K562 (cell line): Measurements from ENCODE around the gene TBC1D32. TPM values are rescaled to one million over a fixed set of nuclear protein-coding genes. Genes with fewer than 3 reads are reported as not detected.

ENCODE experiments used
- ATAC-seq: fragments of 200-7000 bp; cut with Tn5 transposase; 3 replicates; pipeline ENCODE4 v1.9.1; 2020; ENCODE audit warnings: moderate library complexity
- BruUV-seq: library from RNA; stranded (reverse); fragments of 400-500 nt; replicated peaks from 2 replicates; lab custom pipeline; 2021; lab: Mats Ljungman, UMichigan
- CTCF ChIA-PET: fragments of 300-600 bp; formaldehyde crosslinking; extraction: SDS; loops from one replicate; lab custom pipeline; 2021; ENCODE audit warnings: low intra/inter-chr PET ratio; lab: Yijun Ruan, JAX
- POLR2A ChIA-PET: fragments of 300-600, 350-650 bp; sonication (Branson Sonifier 250); formaldehyde crosslinking; extraction: SDS; loops from one replicate; lab custom pipeline; 2021; ENCODE audit warnings: antibody characterized with exemption, inconsistent platforms; lab: Yijun Ruan, JAX
- DNase-seq, 4 experiments: peaks; one replicate each; pipeline versions ENCODE4 v3.0.0 to v3.0.0-alpha.2; 2011 to 2018; ENCODE audit warnings: low spot score in 3 of 4, mixed read lengths in 3 of 4; ENCODE audit errors: extremely low read depth in 1 of 4
- FAIRE-seq: peaks from 2 replicates; lab custom pipeline; 2011; peaks lifted over from hg19 to GRCh38; lab: Jason Lieb, UNC
- H2AFZ ChIP-seq: 2 replicates; pipeline ENCODE4 v1.6.0; 2011; ENCODE audit warnings: low read depth, low read length, control low read depth, inconsistent platforms
- H3K27ac ChIP-seq: fragments of 200-600 bp; 3 replicates; pipeline ENCODE4 v1.8.0; 2011; ENCODE audit warnings: low read depth, mild to moderate bottlenecking, control low read depth, inconsistent platforms, low read length, moderate library complexity, mixed read lengths; ENCODE audit errors: extremely low read depth
- H3K27me3 ChIP-seq, 2 experiments: fragments of 300-600 bp in 1 of 2; 2 replicates in 1 of 2; 3 replicates in 1 of 2; pipeline versions ENCODE4 v1.6.0 to v1.8.0; 2011; ENCODE audit warnings: inconsistent platforms in 2 of 2, low read length in 2 of 2, mild to moderate bottlenecking in 1 of 2, mixed read lengths in 1 of 2, moderate library complexity in 1 of 2; ENCODE audit not compliant: control insufficient read depth in 2 of 2, insufficient read depth in 2 of 2
- H3K36me3 ChIP-seq: fragments of 300-600 bp; 3 replicates; pipeline ENCODE4 v1.8.0; 2011; ENCODE audit warnings: mild to moderate bottlenecking, low read length, inconsistent platforms; ENCODE audit not compliant: control insufficient read depth, insufficient read depth
- H3K4me1 ChIP-seq, 2 experiments: fragments of 200-600 bp in 1 of 2; replicated peaks in 1 of 2; 2 replicates in 1 of 2; 3 replicates in 1 of 2; pipeline versions ENCODE4 v1.5.1 to v1.8.0; 2011; ENCODE audit warnings: inconsistent platforms in 2 of 2, low read length in 2 of 2, mild to moderate bottlenecking in 1 of 2, mixed read lengths in 1 of 2, moderate library complexity in 1 of 2; ENCODE audit not compliant: control insufficient read depth in 2 of 2, insufficient read depth in 2 of 2
- H3K4me2 ChIP-seq: 2 replicates; pipeline ENCODE4 v1.6.1; 2011; ENCODE audit warnings: low read length, control low read depth, inconsistent platforms, mixed read lengths; ENCODE audit not compliant: insufficient read depth
- H3K4me3 ChIP-seq: fragments of 200-600 bp; sonication (generic), shearing (Covaris generic); 2 replicates; pipeline ENCODE4 v1.5.1; 2016; ENCODE audit warnings: control low read depth, inconsistent platforms
- H3K79me2 ChIP-seq: fragments of 200-600 bp; 3 replicates; pipeline ENCODE4 v1.8.0; 2011; ENCODE audit warnings: low read length, inconsistent platforms; ENCODE audit not compliant: control insufficient read depth, insufficient read depth
- H3K9ac ChIP-seq, 2 experiments: 2 replicates each; pipeline versions ENCODE4 v1.6.0 to v1.6.1; 2011; ENCODE audit warnings: low read depth in 2 of 2, low read length in 2 of 2, control low read depth in 1 of 2, inconsistent platforms in 1 of 2, mild to moderate bottlenecking in 1 of 2, mixed read lengths in 1 of 2; ENCODE audit not compliant: insufficient read depth in 1 of 2
- H3K9me1 ChIP-seq: one replicate; pipeline ENCODE4 v1.6.0; 2011; ENCODE audit warnings: inconsistent platforms, mild to moderate bottlenecking, low read length, moderate library complexity; ENCODE audit not compliant: control insufficient read depth, insufficient read depth
- H3K9me3 ChIP-seq: replicated peaks from 2 replicates; pipeline ENCODE4 v1.5.1; 2011; ENCODE audit warnings: low read depth, low read length, inconsistent platforms; ENCODE audit not compliant: control insufficient read depth, insufficient read depth
- H4K20me1 ChIP-seq: replicated peaks from 2 replicates; pipeline ENCODE4 v1.6.1; 2011; ENCODE audit warnings: low read length, inconsistent platforms, mixed read lengths; ENCODE audit not compliant: control insufficient read depth, insufficient read depth
- CBFB ChIP-seq: sonication (generic); formaldehyde crosslinking; IDR thresholded peaks from 2 replicates; pipeline ENCODE4 v1.4.0; 2020; ENCODE audit warnings: mild to moderate bottlenecking, missing genetic modification reagents
- EGR1 ChIP-seq: fragments of 450-650 bp; conservative IDR thresholded peaks from 2 replicates; pipeline ENCODE4 v1.6.1; 2017; ENCODE audit warnings: mild to moderate bottlenecking
- ESRRA ChIP-seq: fragments of 450-650 bp; IDR thresholded peaks from 2 replicates; pipeline ENCODE4 v1.6.1; 2014; ENCODE audit warnings: low read depth, mild to moderate bottlenecking, moderate library complexity, borderline replicate concordance
- GTF2E2 ChIP-seq: fragments of 200-800 bp; sonication (Bioruptor generic); IDR thresholded peaks from 2 replicates; pipeline ENCODE4 v1.6.1; 2016; ENCODE audit warnings: missing genetic modification characterization, missing compliant biosample characterization
- HDAC2 ChIP-seq: fragments of 450-650 bp; IDR thresholded peaks from 2 replicates; pipeline ENCODE4 v1.6.1; 2016; ENCODE audit warnings: mild to moderate bottlenecking
- IFI16 ChIP-seq: fragments of 250-450 bp; sonication (Bioruptor Pico); IDR thresholded peaks from 2 replicates; pipeline ENCODE4 v2.1.2; 2022; ENCODE audit warnings: mild to moderate bottlenecking, inconsistent platforms
- MTA1 ChIP-seq: fragments of 450-650 bp; IDR thresholded peaks from 2 replicates; pipeline ENCODE4 v1.6.1; 2017; ENCODE audit warnings: borderline replicate concordance
- MTA2 ChIP-seq: fragments of 450-650 bp; IDR thresholded peaks from 2 replicates; pipeline ENCODE4 v1.6.1; 2016; ENCODE audit warnings: low read depth
- NCOA6 ChIP-seq: fragments of 450-650 bp; IDR thresholded peaks from 2 replicates; pipeline ENCODE4 v1.6.1; 2017; ENCODE audit warnings: mild to moderate bottlenecking
- TAL1 ChIP-seq: fragments of 450-650 bp; IDR thresholded peaks from 2 replicates; pipeline ENCODE4 v1.6.1; 2016; ENCODE audit warnings: mild to moderate bottlenecking
- ZNF347 ChIP-seq: fragments of 450-650 bp; formaldehyde crosslinking; IDR thresholded peaks from 2 replicates; pipeline ENCODE4 v1.4.0; 2020; ENCODE audit warnings: low read depth, mild to moderate bottlenecking, moderate library complexity
- WGBS: fragments of 100-300 bp; shearing (Covaris generic); methylation state at CpG from one replicate; pipeline ENCODE4 v1.1.6; 2016; ENCODE audit warnings: low coverage, mixed read lengths; ENCODE audit not compliant: insufficient coverage; ENCODE audit errors: missing lambda C conversion rate; 5-methylcytosine and 5-hydroxymethylcytosine counted together
- in situ Hi-C: fragments of 300-500 bp; cut with MboI; formaldehyde crosslinking; loops from 4 replicates; pipeline ENCODE4 v1.15.0; 2018; ENCODE audit warnings: inconsistent platforms, mixed read lengths
- intact Hi-C: fragments of 100-400 bp; cut with micrococcal nuclease; formaldehyde crosslinking; loops from 2 replicates; pipeline ENCODE4 v1.14.2; 2022
- polyA plus RNA-seq, 8 experiments: library from polyadenylated mRNA; depleted of rRNA in 4 of 8; stranded (reverse) in 5 of 8; unstranded in 3 of 8; fragments of >200 nt; fragmentation: Nextera tagmentation in 2 of 8; fragmentation: Illumina TruSeq in 1 of 8; extraction: Ambion mirVana in 2 of 8; extraction: Trizol in 1 of 8; gene quantifications; 2 replicates each; pipeline versions ENCODE4 v1.2.1 to v1.2.3, GENCODE V29; 2011 to 2014; ENCODE audit warnings: inconsistent platforms in 1 of 8, missing spikeins in 1 of 8
- total RNA-seq, 7 experiments: library from RNA; depleted of rRNA in 6 of 7; stranded (reverse); fragments of >200 nt in 6 of 7; fragmentation: Illumina TruSeq in 2 of 7; extraction: Trizol in 2 of 7; gene quantifications; 2 replicates each; pipeline versions ENCODE4 v1.2.1 to v1.2.3, GENCODE V29; 2011 to 2021; ENCODE audit warnings: low replicate concordance in 1 of 7
- TF ChIP-seq, protein P1 (sequence below): fragments of 450-650 bp; IDR thresholded peaks from 2 replicates; pipeline ENCODE4 v1.6.1; 2016; ENCODE audit warnings: mild to moderate bottlenecking, moderate library complexity
- TF ChIP-seq, protein P2 (sequence below): fragments of 250-450 bp; sonication (Bioruptor Pico); IDR thresholded peaks from 2 replicates; pipeline ENCODE4 v1.8.0; 2021; ENCODE audit warnings: borderline replicate concordance, mild to moderate bottlenecking, moderate library complexity; ENCODE audit not compliant: poor library complexity, severe bottlenecking

Gene TBC1D32
- total and polyA plus RNA-seq, 9 of the 15 experiments (the other 6 are each of a cell fraction or from before 2014, with no cell fraction given), result 2.5 to 9.6 (median 3.9) TPM

DNA sequence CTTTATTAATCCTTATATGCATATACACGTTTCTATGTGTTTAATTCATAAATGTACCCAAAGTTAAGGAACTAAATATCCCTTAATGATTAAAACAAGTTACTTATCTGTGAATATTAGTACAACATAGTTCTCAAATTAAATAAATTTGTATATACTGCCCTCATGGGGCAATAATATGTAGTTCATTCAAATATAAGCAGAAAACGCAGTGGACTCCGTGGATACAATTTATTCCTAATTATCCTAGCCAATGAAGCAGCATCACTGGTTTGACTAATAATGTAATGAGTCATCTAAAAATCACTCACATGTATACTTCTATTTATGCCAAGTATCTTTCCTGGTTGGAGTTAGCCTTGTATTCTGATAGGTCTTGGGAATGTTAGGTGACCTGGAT is 111.6 kb downstream of the TBC1D32 start:
- H3K9me3 ChIP-seq, result no peaks in the 10 kb centered on the region
- DNase-seq, result peak in 1 of 4 experiments; percentile 1
- TF ChIP-seq MTA2 (no peak), MTA1 (no peak), ZNF347 (CRISPR knock-in tag) (no peak), NCOA6 (no peak), ESRRA (no peak), TAL1 (no peak), GTF2E2 (no peak), IFI16 (CRISPR knock-in tag) (no peak), CBFB (no peak), HDAC2 (no peak), EGR1 (no peak)
- TF ChIP-seq, protein P1, sequence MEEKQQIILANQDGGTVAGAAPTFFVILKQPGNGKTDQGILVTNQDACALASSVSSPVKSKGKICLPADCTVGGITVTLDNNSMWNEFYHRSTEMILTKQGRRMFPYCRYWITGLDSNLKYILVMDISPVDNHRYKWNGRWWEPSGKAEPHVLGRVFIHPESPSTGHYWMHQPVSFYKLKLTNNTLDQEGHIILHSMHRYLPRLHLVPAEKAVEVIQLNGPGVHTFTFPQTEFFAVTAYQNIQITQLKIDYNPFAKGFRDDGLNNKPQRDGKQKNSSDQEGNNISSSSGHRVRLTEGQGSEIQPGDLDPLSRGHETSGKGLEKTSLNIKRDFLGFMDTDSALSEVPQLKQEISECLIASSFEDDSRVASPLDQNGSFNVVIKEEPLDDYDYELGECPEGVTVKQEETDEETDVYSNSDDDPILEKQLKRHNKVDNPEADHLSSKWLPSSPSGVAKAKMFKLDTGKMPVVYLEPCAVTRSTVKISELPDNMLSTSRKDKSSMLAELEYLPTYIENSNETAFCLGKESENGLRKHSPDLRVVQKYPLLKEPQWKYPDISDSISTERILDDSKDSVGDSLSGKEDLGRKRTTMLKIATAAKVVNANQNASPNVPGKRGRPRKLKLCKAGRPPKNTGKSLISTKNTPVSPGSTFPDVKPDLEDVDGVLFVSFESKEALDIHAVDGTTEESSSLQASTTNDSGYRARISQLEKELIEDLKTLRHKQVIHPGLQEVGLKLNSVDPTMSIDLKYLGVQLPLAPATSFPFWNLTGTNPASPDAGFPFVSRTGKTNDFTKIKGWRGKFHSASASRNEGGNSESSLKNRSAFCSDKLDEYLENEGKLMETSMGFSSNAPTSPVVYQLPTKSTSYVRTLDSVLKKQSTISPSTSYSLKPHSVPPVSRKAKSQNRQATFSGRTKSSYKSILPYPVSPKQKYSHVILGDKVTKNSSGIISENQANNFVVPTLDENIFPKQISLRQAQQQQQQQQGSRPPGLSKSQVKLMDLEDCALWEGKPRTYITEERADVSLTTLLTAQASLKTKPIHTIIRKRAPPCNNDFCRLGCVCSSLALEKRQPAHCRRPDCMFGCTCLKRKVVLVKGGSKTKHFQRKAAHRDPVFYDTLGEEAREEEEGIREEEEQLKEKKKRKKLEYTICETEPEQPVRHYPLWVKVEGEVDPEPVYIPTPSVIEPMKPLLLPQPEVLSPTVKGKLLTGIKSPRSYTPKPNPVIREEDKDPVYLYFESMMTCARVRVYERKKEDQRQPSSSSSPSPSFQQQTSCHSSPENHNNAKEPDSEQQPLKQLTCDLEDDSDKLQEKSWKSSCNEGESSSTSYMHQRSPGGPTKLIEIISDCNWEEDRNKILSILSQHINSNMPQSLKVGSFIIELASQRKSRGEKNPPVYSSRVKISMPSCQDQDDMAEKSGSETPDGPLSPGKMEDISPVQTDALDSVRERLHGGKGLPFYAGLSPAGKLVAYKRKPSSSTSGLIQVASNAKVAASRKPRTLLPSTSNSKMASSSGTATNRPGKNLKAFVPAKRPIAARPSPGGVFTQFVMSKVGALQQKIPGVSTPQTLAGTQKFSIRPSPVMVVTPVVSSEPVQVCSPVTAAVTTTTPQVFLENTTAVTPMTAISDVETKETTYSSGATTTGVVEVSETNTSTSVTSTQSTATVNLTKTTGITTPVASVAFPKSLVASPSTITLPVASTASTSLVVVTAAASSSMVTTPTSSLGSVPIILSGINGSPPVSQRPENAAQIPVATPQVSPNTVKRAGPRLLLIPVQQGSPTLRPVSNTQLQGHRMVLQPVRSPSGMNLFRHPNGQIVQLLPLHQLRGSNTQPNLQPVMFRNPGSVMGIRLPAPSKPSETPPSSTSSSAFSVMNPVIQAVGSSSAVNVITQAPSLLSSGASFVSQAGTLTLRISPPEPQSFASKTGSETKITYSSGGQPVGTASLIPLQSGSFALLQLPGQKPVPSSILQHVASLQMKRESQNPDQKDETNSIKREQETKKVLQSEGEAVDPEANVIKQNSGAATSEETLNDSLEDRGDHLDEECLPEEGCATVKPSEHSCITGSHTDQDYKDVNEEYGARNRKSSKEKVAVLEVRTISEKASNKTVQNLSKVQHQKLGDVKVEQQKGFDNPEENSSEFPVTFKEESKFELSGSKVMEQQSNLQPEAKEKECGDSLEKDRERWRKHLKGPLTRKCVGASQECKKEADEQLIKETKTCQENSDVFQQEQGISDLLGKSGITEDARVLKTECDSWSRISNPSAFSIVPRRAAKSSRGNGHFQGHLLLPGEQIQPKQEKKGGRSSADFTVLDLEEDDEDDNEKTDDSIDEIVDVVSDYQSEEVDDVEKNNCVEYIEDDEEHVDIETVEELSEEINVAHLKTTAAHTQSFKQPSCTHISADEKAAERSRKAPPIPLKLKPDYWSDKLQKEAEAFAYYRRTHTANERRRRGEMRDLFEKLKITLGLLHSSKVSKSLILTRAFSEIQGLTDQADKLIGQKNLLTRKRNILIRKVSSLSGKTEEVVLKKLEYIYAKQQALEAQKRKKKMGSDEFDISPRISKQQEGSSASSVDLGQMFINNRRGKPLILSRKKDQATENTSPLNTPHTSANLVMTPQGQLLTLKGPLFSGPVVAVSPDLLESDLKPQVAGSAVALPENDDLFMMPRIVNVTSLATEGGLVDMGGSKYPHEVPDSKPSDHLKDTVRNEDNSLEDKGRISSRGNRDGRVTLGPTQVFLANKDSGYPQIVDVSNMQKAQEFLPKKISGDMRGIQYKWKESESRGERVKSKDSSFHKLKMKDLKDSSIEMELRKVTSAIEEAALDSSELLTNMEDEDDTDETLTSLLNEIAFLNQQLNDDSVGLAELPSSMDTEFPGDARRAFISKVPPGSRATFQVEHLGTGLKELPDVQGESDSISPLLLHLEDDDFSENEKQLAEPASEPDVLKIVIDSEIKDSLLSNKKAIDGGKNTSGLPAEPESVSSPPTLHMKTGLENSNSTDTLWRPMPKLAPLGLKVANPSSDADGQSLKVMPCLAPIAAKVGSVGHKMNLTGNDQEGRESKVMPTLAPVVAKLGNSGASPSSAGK, result no peak
- TF ChIP-seq, protein P2, sequence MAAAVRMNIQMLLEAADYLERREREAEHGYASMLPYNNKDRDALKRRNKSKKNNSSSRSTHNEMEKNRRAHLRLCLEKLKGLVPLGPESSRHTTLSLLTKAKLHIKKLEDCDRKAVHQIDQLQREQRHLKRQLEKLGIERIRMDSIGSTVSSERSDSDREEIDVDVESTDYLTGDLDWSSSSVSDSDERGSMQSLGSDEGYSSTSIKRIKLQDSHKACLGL (CRISPR knock-in tag), result no peak
- TF ChIP-seq, all 486 proteins: peak for 0
- ATAC-seq, result no peak
- no TSS peak for BruUV-seq
- in situ Hi-C loops (no loop called here), intact Hi-C loops (loop anchor here (2.0 kb wide), 1 partner anchor 168 kb away; no protein-coding TSS in a partner anchor)
- Histone ChIP-seq H3K27ac (no peak overlapping the region), H3K36me3 (no peaks in the 10 kb centered on the region), H3K27me3 (no peaks in the 10 kb centered on the region), H2AFZ (no peak overlapping the region), H3K9ac (no peak overlapping the region), H3K9me1 (no peaks in the 10 kb centered on the region), H3K79me2 (no peaks in the 10 kb centered on the region), H3K4me1 (no peaks in the 10 kb centered on the region), H4K20me1 (no peaks in the 10 kb centered on the region), H3K4me3 (no peak overlapping the region), H3K4me2 (no peak overlapping the region)
- POLR2A ChIA-PET, result no interaction called here
- 35% methylated on average over 3 of the region's 3 CpGs for WGBS
- no peak for FAIRE-seq
- CTCF ChIA-PET, result interaction anchor here (1.6 kb wide), 1 partner anchor 167 kb away, joined by 6 read pairs; no protein-coding TSS in a partner anchor
